GM23338 (cell line): ENCODE results near the gene OSBPL3. TPM values are rescaled to one million over a fixed set of nuclear protein-coding genes. Genes with fewer than 3 reads are reported as not detected.

Source experiments
- ATAC-seq: fragments of 200-7000 bp; cut with Tn5 transposase; 3 replicates; pipeline ENCODE4 v1.9.1; 2020
- DNase-seq: peaks from one replicate; pipeline ENCODE4 v3.0.0-alpha.2; 2015; ENCODE audit warnings: low spot score
- H2AFZ ChIP-seq: fragments of 200-600 bp; sonication (generic); 2 replicates; pipeline ENCODE4 v1.8.0; 2016; ENCODE audit warnings: antibody characterized with exemption, mild to moderate bottlenecking, moderate library complexity
- H3F3A ChIP-seq: fragments of 200-600 bp; sonication (generic); replicated peaks from 2 replicates; pipeline ENCODE4 v1.8.0; 2017; ENCODE audit warnings: antibody characterized with exemption, mixed run types, low read depth
- H3K27ac ChIP-seq: fragments of 200-600 bp; sonication (generic); 2 replicates; pipeline ENCODE4 v1.6.1; 2016; ENCODE audit warnings: low read depth
- H3K27me3 ChIP-seq: fragments of 200-600 bp; sonication (generic); 2 replicates; pipeline ENCODE4 v1.8.0; 2016; ENCODE audit warnings: mild to moderate bottlenecking, mixed run types, moderate library complexity; ENCODE audit not compliant: insufficient read depth
- H3K36me3 ChIP-seq: fragments of 200-600 bp; sonication (generic); 2 replicates; pipeline ENCODE4 v1.8.0; 2016; ENCODE audit warnings: mild to moderate bottlenecking; ENCODE audit not compliant: insufficient read depth
- H3K4me1 ChIP-seq: fragments of 200-600 bp; sonication (generic); 2 replicates; pipeline ENCODE4 v1.8.0; 2016; ENCODE audit warnings: mild to moderate bottlenecking, moderate library complexity; ENCODE audit not compliant: insufficient read depth
- H3K4me2 ChIP-seq: fragments of 200-600 bp; sonication (generic); 2 replicates; pipeline ENCODE4 v1.7.1; 2017; ENCODE audit warnings: mixed run types
- H3K4me3 ChIP-seq: fragments of 200-600 bp; sonication (generic); 2 replicates; pipeline ENCODE4 v1.6.1; 2016; ENCODE audit warnings: mixed run types
- H3K79me2 ChIP-seq: fragments of 200-600 bp; sonication (generic); replicated peaks from 2 replicates; pipeline ENCODE4 v1.8.0; 2017; ENCODE audit warnings: mild to moderate bottlenecking; ENCODE audit not compliant: insufficient read depth
- H3K9me2 ChIP-seq: fragments of 200-600 bp; sonication (generic); 2 replicates; pipeline ENCODE4 v1.8.0; 2017; ENCODE audit not compliant: insufficient read depth
- H4K20me1 ChIP-seq: fragments of 200-600 bp; sonication (generic); replicated peaks from 2 replicates; pipeline ENCODE4 v1.8.0; 2017; ENCODE audit warnings: mild to moderate bottlenecking; ENCODE audit not compliant: insufficient read depth
- H3K27ac Mint-ChIP-seq: 2 replicates; pipeline ENCODE4 v1.8.0; 2020; ENCODE audit warnings: inconsistent platforms, mild to moderate bottlenecking, moderate library complexity, mixed read lengths
- H3K27me3 Mint-ChIP-seq: 3 replicates; pipeline ENCODE4 v1.8.0; 2022; ENCODE audit warnings: low read depth, mild to moderate bottlenecking, moderate library complexity, mixed read lengths, inconsistent platforms; ENCODE audit not compliant: insufficient read depth, poor library complexity
- H3K36me3 Mint-ChIP-seq: 3 replicates; pipeline ENCODE4 v1.8.0; 2021; ENCODE audit warnings: low read depth, mild to moderate bottlenecking, inconsistent platforms, moderate library complexity, mixed read lengths
- H3K4me1 Mint-ChIP-seq: 3 replicates; pipeline ENCODE4 v1.8.0; 2020; ENCODE audit warnings: mild to moderate bottlenecking, inconsistent platforms, mixed read lengths
- H3K4me3 Mint-ChIP-seq: 3 replicates; pipeline ENCODE4 v1.8.0; 2021; ENCODE audit warnings: moderate library complexity, mild to moderate bottlenecking, inconsistent platforms, mixed read lengths
- H3K9me3 Mint-ChIP-seq: 3 replicates; pipeline ENCODE4 v1.8.0; 2020; ENCODE audit warnings: moderate library complexity, mild to moderate bottlenecking, inconsistent platforms, mixed read lengths
- CREB1 ChIP-seq: fragments of 250-450 bp; sonication (Bioruptor Pico); IDR thresholded peaks from 2 replicates; pipeline ENCODE4 v1.5.0; 2020; ENCODE audit warnings: low read depth, mild to moderate bottlenecking, moderate library complexity
- CTCF ChIP-seq, 2 experiments: fragments of 200-600 bp in 1 of 2; sonication (generic) in 1 of 2; conservative IDR thresholded peaks; 2 replicates each; pipeline versions ENCODE4 v1.5.1 to v1.6.1; 2016 to 2017; ENCODE audit warnings: antibody characterized with exemption in 2 of 2, low read depth in 2 of 2, mild to moderate bottlenecking in 2 of 2, moderate library complexity in 1 of 2
- ETS1 ChIP-seq: IDR thresholded peaks from 2 replicates; pipeline ENCODE4 v1.6.1; 2016; ENCODE audit warnings: antibody characterized with exemption
- EZH2 ChIP-seq: fragments of 200-600 bp; sonication (generic); IDR thresholded peaks from one replicate; pipeline ENCODE4 v1.8.0; 2017; ENCODE audit warnings: antibody characterized with exemption, mild to moderate bottlenecking, low read depth; ENCODE audit not compliant: unreplicated experiment
- EZH2phosphoT487 ChIP-seq: fragments of 200-600 bp; sonication (generic); IDR thresholded peaks from one replicate; pipeline ENCODE4 v1.8.1; 2018; ENCODE audit warnings: antibody characterized with exemption; ENCODE audit not compliant: unreplicated experiment
- JUNB ChIP-seq: IDR thresholded peaks from one replicate; pipeline ENCODE4 v1.6.1; 2016; ENCODE audit warnings: antibody characterized with exemption; ENCODE audit not compliant: unreplicated experiment
- NANOG ChIP-seq: IDR thresholded peaks from 2 replicates; pipeline ENCODE4 v1.6.1; 2016; ENCODE audit warnings: antibody characterized with exemption, borderline replicate concordance
- POLR2AphosphoS5 ChIP-seq: IDR thresholded peaks from 2 replicates; pipeline ENCODE4 v1.6.1; 2016; ENCODE audit warnings: antibody characterized with exemption, low read depth
- REST ChIP-seq: IDR thresholded peaks from one replicate; pipeline ENCODE4 v1.6.1; 2018; ENCODE audit warnings: antibody characterized with exemption; ENCODE audit not compliant: unreplicated experiment
- STAT1 ChIP-seq: IDR thresholded peaks from one replicate; pipeline ENCODE4 v1.6.1; 2016; ENCODE audit warnings: antibody characterized with exemption; ENCODE audit not compliant: unreplicated experiment
- ZNF114 ChIP-seq: fragments of 250-450 bp; sonication (Bioruptor Pico); IDR thresholded peaks from 2 replicates; pipeline ENCODE4 v1.5.0; 2020; ENCODE audit warnings: mild to moderate bottlenecking, moderate library complexity
- ZNF331 ChIP-seq: fragments of 250-450 bp; sonication (Bioruptor Pico); IDR thresholded peaks from 2 replicates; pipeline ENCODE4 v1.5.0; 2020; ENCODE audit warnings: low read depth, mild to moderate bottlenecking, moderate library complexity
- ZNF462 ChIP-seq: fragments of 250-450 bp; sonication (Bioruptor Pico); IDR thresholded peaks from 2 replicates; pipeline ENCODE4 v1.5.0; 2020; ENCODE audit warnings: mild to moderate bottlenecking, moderate library complexity
- polyA plus RNA-seq: library from polyadenylated mRNA; unstranded; fragments of >200 nt; fragmentation: Nextera tagmentation; extraction: Ambion mirVana; gene quantifications from 2 replicates; pipeline ENCODE4 v1.2.1, GENCODE V29; 2016
- total RNA-seq: library from RNA; depleted of rRNA; stranded (reverse); fragments of >200 nt; shearing (Covaris generic); gene quantifications from 2 replicates; pipeline ENCODE4 v1.2.3, GENCODE V29; 2014

Gene OSBPL3
- total and polyA plus RNA-seq, 2 experiments from 2014 or later, result 7.2 to 15.7 TPM

- H3K4me1 ChIP-seq, result no peaks in the 10 kb centered on the region
- no peak overlapping the region for H3K27ac Mint-ChIP-seq
- no peak overlapping the region for H3K27ac ChIP-seq
- H3K4me2 ChIP-seq, result no peak overlapping the region
- no peaks in the 10 kb centered on the region for H3K79me2 ChIP-seq
- no peaks in the 10 kb centered on the region for H3K27me3 ChIP-seq
- no peaks in the 10 kb centered on the region for H3F3A ChIP-seq
- H3K36me3 Mint-ChIP-seq, result no peaks in the 10 kb centered on the region
- H3K4me1 Mint-ChIP-seq, result peaks cover 7% of the 10 kb centered on the region; the same call in 2 of the 3 replicates
- H4K20me1 ChIP-seq, result no peaks in the 10 kb centered on the region
- DNase-seq, result no peak
- no peak overlapping the region for H3K4me3 Mint-ChIP-seq
- H3K4me3 ChIP-seq, result no peak overlapping the region
- H3K36me3 ChIP-seq, result no peaks in the 10 kb centered on the region
- peak overlapping the region; percentile 35; the same call in 1 of the 2 replicates for H2AFZ ChIP-seq
- H3K9me3 Mint-ChIP-seq, result peaks cover 3% of the 10 kb centered on the region; the same call in 1 of the 3 replicates
- no peaks in the 10 kb centered on the region for H3K9me2 ChIP-seq
- H3K27me3 Mint-ChIP-seq, result no peaks in the 10 kb centered on the region
- no peak for TF ChIP-seq STAT1
- TF ChIP-seq ZNF114, result no peak
- TF ChIP-seq ETS1, result no peak
- no peak for TF ChIP-seq EZH2
- no peak for TF ChIP-seq JUNB
- TF ChIP-seq REST, result no peak
- TF ChIP-seq CTCF (conservative IDR thresholded peaks at IDR 0.05; ENCODE audit: low read depth in 2 of 2), result no peak
- TF ChIP-seq POLR2AphosphoS5, result no peak
- TF ChIP-seq NANOG, result no peak
- TF ChIP-seq EZH2phosphoT487, result no peak
- TF ChIP-seq ZNF331 (CRISPR knock-in tag), result no peak
- TF ChIP-seq ZNF462 (CRISPR knock-in tag), result no peak
- no peak for TF ChIP-seq CREB1
- ATAC-seq, result no peak
Observed at GRCh38 chr7:24769014-24769830, 210.8 kb downstream of the OSBPL3 start.
